Ovary (tissue), 9 donors: ENCODE data around the gene ZNF771. TPM values are rescaled to one million over a fixed set of nuclear protein-coding genes. Genes with fewer than 3 reads are reported as not detected.

ENCODE experiments used
- DNase-seq, 5 donors: peaks; one replicate each; pipeline ENCODE4 v3.0.0-alpha.2; 2019 to 2020
- H3K27ac ChIP-seq, 2 donors: fragments of 200-600 bp; one replicate each; pipeline versions ENCODE4 v1.5.1 to v1.8.0; 2019 to 2022
- H3K27me3 ChIP-seq: fragments of 200-600 bp; one replicate; pipeline ENCODE4 v1.8.0; 2022
- H3K36me3 ChIP-seq: fragments of 200-600 bp; sonication (generic); one replicate; pipeline ENCODE4 v1.5.1; 2019
- H3K4me1 ChIP-seq: one replicate; pipeline ENCODE4 v1.8.1; 2013; ENCODE audit warnings: mild to moderate bottlenecking, moderate library complexity; ENCODE audit not compliant: insufficient read depth
- H3K4me3 ChIP-seq: fragments of 200-600 bp; sonication (generic); one replicate; pipeline ENCODE4 v1.5.1; 2017
- H3K9me3 ChIP-seq, 2 donors: fragments of 200-600 bp in 1 of 2; sonication (generic) in 1 of 2; one replicate each; pipeline versions ENCODE4 v1.5.1 to v1.8.1; 2013 to 2019; ENCODE audit warnings: mild to moderate bottlenecking in 1 of 2, moderate library complexity in 1 of 2
- CTCF ChIP-seq, 3 donors: fragments of 450-650 bp in 2 of 3; fragments of 200-600 bp in 1 of 3; IDR thresholded peaks; one replicate each; pipeline versions ENCODE4 v1.5.1 to v1.8.0; 2016 to 2022; ENCODE audit warnings: antibody characterized with exemption in 3 of 3, mild to moderate bottlenecking in 1 of 3
- EP300 ChIP-seq: sonication (generic); formaldehyde crosslinking; IDR thresholded peaks from one replicate; pipeline ENCODE4 v1.6.1; 2017; ENCODE audit warnings: antibody characterized with exemption
- POLR2A ChIP-seq: fragments of 450-650 bp; IDR thresholded peaks from one replicate; pipeline ENCODE4 v1.6.1; 2017; ENCODE audit warnings: antibody characterized with exemption, mild to moderate bottlenecking, moderate library complexity
- whole genome bisulfite sequencing, 3 donors: extraction: QIAGEN DNeasy Blood & Tissue Kit in 1 of 3; methylation state at CpG; one replicate each; pipeline versions ENCODE4 v1.1.5 to v1.1.7; 2013 to 2017; 5-methylcytosine and 5-hydroxymethylcytosine counted together
- intact Hi-C, 4 donors: fragments of 100-400 bp; cut with DNase I; formaldehyde crosslinking; loops; one replicate each; pipeline versions ENCODE4 v1.11.0 to v1.15.1; 2022 to 2023
- polyA plus RNA-seq, 2 donors: library from polyadenylated mRNA; stranded (reverse); fragments of 200-250 nt in 1 of 2; fragments of 350-450 nt in 1 of 2; fragmentation: Illumina TruSeq in 1 of 2; extraction: RNeasy Lipid Tissue Mini Kit (QIAGEN cat#74804) in 1 of 2; gene quantifications; one replicate each; pipeline ENCODE4 v1.2.3, GENCODE V29; 2013 to 2014
- total RNA-seq, 7 donors: library from RNA; depleted of rRNA in 2 of 7; stranded (reverse); fragments of >200 nt in 2 of 7; fragmentation: NEBNext Ultra II Directional in 3 of 7; extraction: Animal tissue kit (Norgen Biotek cat#: 25700) in 3 of 7; gene quantifications; one replicate each; pipeline versions ENCODE4 v1.1.0 to v1.2.4, GENCODE V29; 2016 to 2023
- donor health status: DM: no; HTN: no; CAD: no; lungs with moderate emphysema.
- donor health status: DM: no; HTN: no; CAD: no.
- donor health status: Bipolar disorder and iron deficiency.
- donor health status: DM: yes; HTN: yes; CAD: no.
- donor health status: DM: no; HTN: no; CAD: no.
- donor health status: DM: yes; HTN: yes; CAD: no.

The ZNF771 gene
- total and polyA plus RNA-seq, 9 donors, result 4.1 to 33.3 (median 15.9) TPM

- H3K4me1 ChIP-seq, result peaks cover 2% of the 10 kb centered on the region
- intact Hi-C loops, result loop anchor here in 1 of 4 donors (10.0 kb wide), 1 partner anchor 303 kb away; the partner anchor contains the start of genes TBX6 and YPEL3
- H3K27ac ChIP-seq, result no peak overlapping the region
- TF ChIP-seq CTCF (IDR thresholded peaks at IDR 0.05) (no peak), EP300 (no peak), POLR2A (no peak)
- no peak overlapping the region for H3K4me3 ChIP-seq
- H3K9me3 ChIP-seq, result no peaks in the 10 kb centered on the region
- H3K27me3 ChIP-seq, result no peaks in the 10 kb centered on the region
- 90 to 92% (median 90%) methylated on average over 34 to 42 of the region's 42 CpGs for WGBS, 3 donors
- no peaks in the 10 kb centered on the region for H3K36me3 ChIP-seq
- DNase-seq, result peak in 1 of 5 donors; percentile 46
Observed at GRCh38 chr16:30397776-30398660, 9.4 kb upstream of the ZNF771 start.

GRCh38 chr16:30398661-30399434 is 8.6 kb upstream of the ZNF771 start:
- H3K4me3 ChIP-seq, result no peak overlapping the region
- WGBS, 3 donors, result 61 to 71% (median 64%) methylated on average over 23 of the region's 23 CpGs
- H3K9me3 ChIP-seq, result no peaks in the 10 kb centered on the region
- H3K4me1 ChIP-seq, result peaks cover 2% of the 10 kb centered on the region
- no peaks in the 10 kb centered on the region for H3K27me3 ChIP-seq
- TF ChIP-seq POLR2A, result no peak
- TF ChIP-seq CTCF (IDR thresholded peaks at IDR 0.05), result no peak
- TF ChIP-seq EP300, result no peak
- intact Hi-C loops, result loop anchor here in 1 of 4 donors (10.0 kb wide), 1 partner anchor 304 kb away; the partner anchor contains the start of genes TBX6 and YPEL3
- H3K36me3 ChIP-seq, result no peaks in the 10 kb centered on the region
- DNase-seq, result no peak
- peak overlapping the region in 1 of 2 donors; percentile 85 for H3K27ac ChIP-seq

- intact Hi-C loops, result loop anchor here in 1 of 4 donors (10.0 kb wide), 2 partner anchors 305 to 335 kb away; partner anchors contain the start of genes ALDOA, TBX6 and YPEL3
- no peak for DNase-seq
- Histone ChIP-seq H3K9me3 (no peaks in the 10 kb centered on the region), H3K27me3 (no peaks in the 10 kb centered on the region), H3K36me3 (no peaks in the 10 kb centered on the region), H3K4me1 (peaks cover under 1% of the 10 kb centered on the region), H3K27ac (peak overlapping the region; percentile 62 to 85), H3K4me3 (peak overlapping the region; percentile 46)
- WGBS, 3 donors, result 3 to 6% (median 4%) methylated on average over 11 to 12 of the region's 12 CpGs
- no peak for TF ChIP-seq POLR2A
- TF ChIP-seq EP300, result no peak
Observed at GRCh38 chr16:30399435-30400186, 7.8 kb upstream of the ZNF771 start.

- Histone ChIP-seq H3K27ac (no peak overlapping the region), H3K36me3 (no peaks in the 10 kb centered on the region), H3K4me3 (no peak overlapping the region), H3K9me3 (no peaks in the 10 kb centered on the region), H3K27me3 (no peaks in the 10 kb centered on the region), H3K4me1 (no peaks in the 10 kb centered on the region)
- intact Hi-C loops, result loop anchor here in 1 of 4 donors (10.0 kb wide), 1 partner anchor 337 kb away; the partner anchor contains the start of gene ALDOA
- 77 to 83% (median 77%) methylated on average over 8 of the region's 8 CpGs for WGBS, 3 donors
- TF ChIP-seq CTCF (IDR thresholded peaks at IDR 0.05) (no peak), POLR2A (no peak), EP300 (no peak)
- no peak for DNase-seq
Observed at GRCh38 chr16:30401768-30402425, 5.5 kb upstream of the ZNF771 start.
